ENCODE measurements around the gene C1GALT1. TPM values are rescaled to one million over a fixed set of nuclear protein-coding genes. Genes with fewer than 3 reads are reported as not detected.

The C1GALT1 gene
- total RNA-seq, 3 donors from 2014 or later, result 23.3 to 38.9 (median 30.1) TPM

DNA sequence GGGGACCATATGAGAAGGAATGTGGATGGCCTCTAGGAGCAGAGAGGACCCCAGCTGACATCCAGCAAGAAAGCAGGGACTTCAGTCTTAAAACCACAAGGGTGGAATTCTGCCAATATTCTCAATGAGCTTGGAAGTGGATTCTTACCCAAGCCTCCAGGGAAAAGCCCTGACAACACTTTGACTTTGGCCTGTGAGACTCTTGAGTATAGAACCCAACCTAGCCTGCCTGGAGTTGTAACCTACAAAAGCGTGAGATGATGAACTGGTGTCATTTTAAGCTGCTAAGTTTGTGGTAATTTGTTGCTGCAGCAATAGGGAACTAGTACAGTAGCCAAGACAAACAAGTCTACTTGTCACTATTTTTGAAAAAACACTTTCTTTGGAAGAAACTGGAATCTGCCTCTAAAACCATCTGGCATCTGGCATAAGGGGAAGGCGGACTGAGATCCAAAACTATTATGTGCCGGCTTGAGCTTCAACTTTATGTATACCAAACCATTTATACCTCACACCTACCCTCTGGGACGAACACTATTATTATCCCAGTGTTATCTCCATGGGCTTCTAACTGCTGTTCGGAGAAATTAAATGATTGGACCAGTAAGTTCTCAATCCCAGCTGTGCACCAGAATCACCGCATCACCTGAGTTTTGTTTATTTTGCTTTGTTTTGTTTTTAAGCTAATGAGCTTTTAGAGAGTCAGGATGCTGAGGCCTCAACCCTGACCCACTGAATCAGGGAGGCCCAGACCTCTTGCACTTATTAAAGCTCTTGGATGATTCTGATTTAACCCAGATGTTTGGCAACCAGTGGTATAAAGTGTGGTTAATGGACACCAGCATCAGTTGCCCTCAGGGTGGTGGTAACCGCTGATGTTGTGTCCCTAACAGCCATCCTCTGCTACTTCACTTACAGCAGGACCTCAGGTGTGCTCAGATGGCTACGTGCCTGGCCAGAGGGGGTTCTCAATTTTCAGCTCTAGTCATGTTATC lies 83.0 kb downstream of the C1GALT1 start:
- intact Hi-C loops (cut with DNase I, micrococcal nuclease), result no loop called here
- no peaks in the 10 kb centered on the region for H3K36me3 ChIP-seq (ENCODE audit: low read depth)
- no peak for ATAC-seq
- H3K9me3 ChIP-seq, result peaks cover 3% of the 10 kb centered on the region
- no peaks in the 10 kb centered on the region for H3K4me1 ChIP-seq (ENCODE audit: low read depth)
- no peak for DNase-seq
- H3K4me3 ChIP-seq, result no peak overlapping the region
- TF ChIP-seq CTCF (IDR thresholded peaks at IDR 0.05), result no peak

GRCh38 chr7:7266257-7266881 lies 84.0 kb downstream of the C1GALT1 start:
- H3K4me1 ChIP-seq (ENCODE audit: low read depth), result no peaks in the 10 kb centered on the region
- peak; percentile 62 for ATAC-seq

GRCh38 chr7:7271094-7271874 lies 88.9 kb downstream of the C1GALT1 start:
- ATAC-seq (peak; percentile 62), DNase-seq (peak in 1 of 3 donors; percentile 34)
- Histone ChIP-seq H3K36me3 (ENCODE audit: low read depth) (no peaks in the 10 kb centered on the region), H3K9me3 (no peaks in the 10 kb centered on the region), H3K4me3 (no peak overlapping the region), H3K4me1 (ENCODE audit: low read depth) (no peaks in the 10 kb centered on the region)
- intact Hi-C loops (cut with DNase I, micrococcal nuclease), result no loop called here
- TF ChIP-seq CTCF (IDR thresholded peaks at IDR 0.05), result no peak

More at GRCh38 chr7:7266257-7266881, 84.0 kb downstream of the C1GALT1 start:
- TF ChIP-seq CTCF (IDR thresholded peaks at IDR 0.05), result no peak
- H3K36me3 ChIP-seq (ENCODE audit: low read depth), result no peaks in the 10 kb centered on the region
- intact Hi-C loops (cut with DNase I, micrococcal nuclease), result no loop called here
- peaks cover 1% of the 10 kb centered on the region for H3K9me3 ChIP-seq
- no peak for DNase-seq
- no peak overlapping the region for H3K4me3 ChIP-seq

DNA sequence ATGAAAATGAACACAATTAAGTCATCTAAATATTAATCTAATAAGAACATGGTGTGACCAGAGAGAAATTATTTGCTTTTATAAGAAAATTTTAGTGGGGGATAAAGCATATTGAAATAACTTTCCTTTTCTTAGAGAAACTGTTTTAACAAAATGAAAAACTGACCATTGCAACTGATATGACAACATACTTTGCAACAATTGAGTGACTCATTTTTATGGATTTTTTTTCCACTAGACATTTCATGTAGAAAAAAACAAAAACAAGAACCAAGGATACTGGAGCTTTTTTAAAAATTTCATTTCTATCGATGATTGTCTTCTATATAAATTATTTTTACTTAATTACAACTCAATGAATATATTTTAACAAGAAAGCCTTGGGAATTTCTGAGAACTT lies 90.0 kb downstream of the C1GALT1 start:
- H3K9me3 ChIP-seq, result no peaks in the 10 kb centered on the region
- no peak overlapping the region for H3K4me3 ChIP-seq
- intact Hi-C loops (cut with DNase I, micrococcal nuclease), result no loop called here
- no peak for ATAC-seq
- H3K4me1 ChIP-seq (ENCODE audit: low read depth), result no peaks in the 10 kb centered on the region
- DNase-seq, result no peak
- H3K36me3 ChIP-seq (ENCODE audit: low read depth), result no peaks in the 10 kb centered on the region
- TF ChIP-seq CTCF (IDR thresholded peaks at IDR 0.05), result no peak

DNA sequence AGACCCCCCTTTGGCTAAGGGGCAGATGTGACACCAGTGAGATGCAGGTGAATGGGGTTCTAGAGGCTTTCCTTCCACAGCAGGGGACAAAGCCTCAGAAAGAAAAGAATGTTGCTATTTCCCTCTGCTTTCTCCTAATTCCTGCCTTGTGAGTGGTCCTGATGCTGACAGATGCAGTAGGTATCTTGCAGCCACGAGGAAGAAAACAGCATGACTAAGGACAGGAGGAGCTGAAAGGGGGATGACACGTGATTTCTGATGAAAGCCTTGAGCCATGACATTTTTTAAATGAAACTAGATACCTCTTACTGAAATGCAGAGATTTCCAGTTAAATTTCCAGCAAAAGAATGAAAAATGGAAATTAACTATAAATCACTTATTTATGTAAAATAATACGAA lies 92.4 kb downstream of the C1GALT1 start:
- intact Hi-C loops (cut with DNase I, micrococcal nuclease), result no loop called here
- Histone ChIP-seq H3K4me1 (ENCODE audit: low read depth) (no peaks in the 10 kb centered on the region), H3K9me3 (no peaks in the 10 kb centered on the region), H3K36me3 (ENCODE audit: low read depth) (no peaks in the 10 kb centered on the region), H3K4me3 (no peak overlapping the region)
- no peak for TF ChIP-seq CTCF (IDR thresholded peaks at IDR 0.05)
- DNase-seq, result no peak
- ATAC-seq, result no peak
